Kidney epithelial cell (primary cell): ENCODE measurements around the gene SPATA16. TPM values are rescaled to one million over a fixed set of nuclear protein-coding genes. Genes with fewer than 3 reads are reported as not detected.
"Not testable (repeated sequence)": the region's sequence is repeated elsewhere in the genome, so short reads cannot be mapped to it uniquely, and the experiment has no call there.

Experiments
- DNase-seq: peaks from one replicate; pipeline ENCODE4 v3.0.0-alpha.2; 2010; ENCODE audit warnings: low read depth
- H3K27me3 ChIP-seq: 2 replicates; pipeline ENCODE4 v1.6.0; 2011; ENCODE audit warnings: low read length; ENCODE audit not compliant: control insufficient read depth, insufficient read depth
- H3K36me3 ChIP-seq: 2 replicates; pipeline ENCODE4 v1.5.1; 2011; ENCODE audit warnings: low read length; ENCODE audit not compliant: control insufficient read depth, insufficient read depth
- H3K4me3 ChIP-seq: 2 replicates; pipeline ENCODE4 v1.5.1; 2011; ENCODE audit warnings: low read depth, mild to moderate bottlenecking, control low read depth, low read length
- CTCF ChIP-seq: IDR thresholded peaks from 2 replicates; pipeline ENCODE4 v1.5.1; 2011; ENCODE audit warnings: mild to moderate bottlenecking, moderate library complexity, low read length, control low read depth, inconsistent platforms; ENCODE audit not compliant: insufficient read depth, poor library complexity, severe bottlenecking
- total RNA-seq: library from RNA; depleted of rRNA; stranded (reverse); fragments of >200 nt; gene quantifications from 2 replicates; pipeline ENCODE4 v1.2.3, GENCODE V29; 2015

SPATA16 gene
- total RNA-seq, 1 donor from 2014 or later = not detected

GRCh38 chr3:172973799-172974198 is 167.2 kb downstream of the SPATA16 start:
- H3K36me3 ChIP-seq = no peaks in the 10 kb centered on the region
- no peaks in the 10 kb centered on the region for H3K27me3 ChIP-seq
- H3K4me3 ChIP-seq = no peak overlapping the region
- DNase-seq = no peak
- no peak for TF ChIP-seq CTCF

GRCh38 chr3:172972717-172973116 is 168.3 kb downstream of the SPATA16 start:
- Histone ChIP-seq H3K36me3 (no peaks in the 10 kb centered on the region), H3K4me3 (no peak overlapping the region), H3K27me3 (no peaks in the 10 kb centered on the region)
- TF ChIP-seq CTCF = no peak
- DNase-seq = no peak

- Histone ChIP-seq H3K4me3 (no peak overlapping the region), H3K27me3 (no peaks in the 10 kb centered on the region), H3K36me3 (no peaks in the 10 kb centered on the region)
- DNase-seq = no peak
- TF ChIP-seq CTCF = no peak
These were observed 169.0 kb downstream of the SPATA16 start for GRCh38 chr3:172972067-172972466.

- H3K36me3 ChIP-seq = no peaks in the 10 kb centered on the region
- H3K27me3 ChIP-seq = no peaks in the 10 kb centered on the region
- DNase-seq = no peak
- no peak overlapping the region for H3K4me3 ChIP-seq
- no peak for TF ChIP-seq CTCF
These were observed 172.4 kb downstream of the SPATA16 start for GRCh38 chr3:172968646-172969045.

- no peak for TF ChIP-seq CTCF
- DNase-seq = no peak
- Histone ChIP-seq H3K36me3 (no peaks in the 10 kb centered on the region), H3K4me3 (no peak overlapping the region), H3K27me3 (no peaks in the 10 kb centered on the region)
These were observed 175.8 kb downstream of the SPATA16 start for GRCh38 chr3:172965256-172965655.

GRCh38 chr3:172960626-172961182 is 180.3 kb downstream of the SPATA16 start:
- H3K36me3 ChIP-seq, H3K27me3 ChIP-seq, H3K4me3 ChIP-seq, DNase-seq: not testable (repeated sequence)
